Endothelial cell of umbilical vein (primary cell): Measurements from ENCODE around the gene MRAS. TPM values are rescaled to one million over a fixed set of nuclear protein-coding genes. Genes with fewer than 3 reads are reported as not detected.

Source experiments
- BruUV-seq: library from RNA; stranded (reverse); fragments of 400-500 nt; replicated peaks from 2 replicates; lab custom pipeline; 2021; lab: Mats Ljungman, UMichigan
- CTCF ChIA-PET: fragments of 300-600, 350-600 bp; sonication (Branson Sonifier 250); formaldehyde crosslinking; loops from one replicate; lab custom pipeline; 2021; ENCODE audit warnings: antibody characterized with exemption, inconsistent platforms; lab: Charles Lee
- POLR2A ChIA-PET: fragments of 300-600, 350-600 bp; sonication (Branson Sonifier 250); formaldehyde crosslinking; loops from one replicate; lab custom pipeline; 2021; ENCODE audit warnings: antibody characterized with exemption, inconsistent platforms; lab: Charles Lee
- DNase-seq: peaks from one replicate; pipeline ENCODE4 v3.0.0-alpha.2; 2011; ENCODE audit warnings: low read depth, low spot score
- FAIRE-seq: peaks from 2 replicates; lab custom pipeline; 2011; peaks lifted over from hg19 to GRCh38; lab: Jason Lieb, UNC
- H2AFZ ChIP-seq: 2 replicates; pipeline ENCODE4 v1.6.0; 2012; ENCODE audit warnings: low read depth, low read length, control low read depth, inconsistent platforms
- H3K27ac ChIP-seq: 2 replicates; pipeline ENCODE4 v1.5.1; 2011; ENCODE audit warnings: low read depth, mild to moderate bottlenecking, control low read depth, low read length, moderate library complexity; ENCODE audit not compliant: insufficient read depth
- H3K27me3 ChIP-seq, 2 experiments: 2 replicates each; pipeline versions ENCODE4 v1.6.0 to v1.6.1; 2011; ENCODE audit warnings: low read length in 2 of 2, mixed read lengths in 1 of 2; ENCODE audit not compliant: control insufficient read depth in 2 of 2, insufficient read depth in 2 of 2
- H3K36me3 ChIP-seq, 2 experiments: 2 replicates in 1 of 2; 3 replicates in 1 of 2; pipeline ENCODE4 v1.5.1; 2011; ENCODE audit warnings: low read length in 2 of 2, mild to moderate bottlenecking in 1 of 2, moderate library complexity in 1 of 2; ENCODE audit not compliant: control insufficient read depth in 2 of 2, insufficient read depth in 2 of 2; ENCODE audit errors: extremely low read depth in 1 of 2
- H3K4me1 ChIP-seq: 3 replicates; pipeline ENCODE4 v1.5.1; 2011; ENCODE audit warnings: mild to moderate bottlenecking, low read length; ENCODE audit not compliant: control insufficient read depth, insufficient read depth; ENCODE audit errors: extremely low read depth
- H3K4me2 ChIP-seq: 2 replicates; pipeline ENCODE4 v1.6.1; 2011; ENCODE audit warnings: low read length, control low read depth, mixed read lengths; ENCODE audit not compliant: insufficient read depth
- H3K4me3 ChIP-seq, 3 experiments: fragments of 200-600 bp in 1 of 3; sonication (generic), shearing (Covaris generic) in 1 of 3; replicated peaks in 1 of 3; 2 replicates each; pipeline ENCODE4 v1.5.1; 2011 to 2016; ENCODE audit warnings: control low read depth in 3 of 3, low read length in 3 of 3, mild to moderate bottlenecking in 2 of 3, inconsistent platforms in 1 of 3, low read depth in 1 of 3, moderate library complexity in 1 of 3; ENCODE audit not compliant: insufficient read depth in 1 of 3
- H3K79me2 ChIP-seq: 2 replicates; pipeline ENCODE4 v1.6.0; 2012; ENCODE audit warnings: low read length, inconsistent platforms; ENCODE audit not compliant: control insufficient read depth, insufficient read depth
- H3K9ac ChIP-seq: replicated peaks from 2 replicates; pipeline ENCODE3; 2011; ENCODE audit warnings: low read length, control low read depth; ENCODE audit not compliant: insufficient read depth; ENCODE audit errors: extremely low read depth
- H3K9me1 ChIP-seq: replicated peaks from 3 replicates; pipeline ENCODE4 v1.6.0; 2011; ENCODE audit warnings: mild to moderate bottlenecking, low read length; ENCODE audit not compliant: control insufficient read depth, insufficient read depth; ENCODE audit errors: extremely low read depth
- H3K9me3 ChIP-seq: replicated peaks from 2 replicates; pipeline ENCODE4 v1.5.1; 2012; ENCODE audit warnings: low read length, inconsistent platforms; ENCODE audit not compliant: control insufficient read depth, insufficient read depth
- H4K20me1 ChIP-seq: replicated peaks from 2 replicates; pipeline ENCODE3; 2011; ENCODE audit warnings: mild to moderate bottlenecking, low read length; ENCODE audit not compliant: control insufficient read depth, insufficient read depth; ENCODE audit errors: extremely low read depth
- FOS ChIP-seq: IDR thresholded peaks from 2 replicates; pipeline ENCODE4 v1.6.1; 2011; ENCODE audit warnings: mild to moderate bottlenecking, low read length, moderate library complexity, borderline replicate concordance; ENCODE audit not compliant: insufficient read depth
- POLR2A ChIP-seq: IDR thresholded peaks from 2 replicates; pipeline ENCODE4 v1.6.1; 2012; ENCODE audit warnings: low read depth, mild to moderate bottlenecking, control low read depth, low read length
- POLR2AphosphoS5 ChIP-seq: IDR thresholded peaks from 2 replicates; pipeline ENCODE4 v1.6.1; 2012; ENCODE audit warnings: low read depth, mild to moderate bottlenecking, control low read depth, low read length, moderate library complexity; ENCODE audit not compliant: insufficient read depth
- dilution Hi-C: fragments of 300-500 bp; cut with MboI; formaldehyde crosslinking; loops from one replicate; pipeline ENCODE4 v1.15.0; 2019; ENCODE audit warnings: low sequenced_read_pairs; ENCODE audit not compliant: extremely low pct_ligation_motif_present
- intact Hi-C: fragments of 100-400 bp; cut with micrococcal nuclease; formaldehyde crosslinking; loops from one replicate; pipeline ENCODE4 v1.10.0; 2022
- polyA plus RNA-seq, 4 experiments: library from polyadenylated mRNA; depleted of rRNA in 3 of 4; stranded (reverse) in 3 of 4; unstranded in 1 of 4; fragments of >200 nt; gene quantifications; 2 replicates each; pipeline versions ENCODE4 v1.2.1 to v1.2.3, GENCODE V29; 2011 to 2012; ENCODE audit warnings: missing spikeins in 1 of 4
- total RNA-seq: library from RNA; stranded (reverse); gene quantifications from 2 replicates; pipeline ENCODE4 v1.2.3, GENCODE V29; 2021
- TF ChIP-seq, protein P1 (sequence below), 2 donors: IDR thresholded peaks; 1 replicate in 1 of 2; 2 replicates in 1 of 2; pipeline ENCODE4 v1.5.1; 2011; ENCODE audit warnings: low read length in 2 of 2, mild to moderate bottlenecking in 2 of 2, moderate library complexity in 2 of 2, control low read depth in 1 of 2, inconsistent platforms in 1 of 2, low read depth in 1 of 2; ENCODE audit not compliant: insufficient read depth in 1 of 2; ENCODE audit errors: extremely low read depth in 1 of 2

The MRAS gene
- total and polyA plus RNA-seq, 2 donors (not counting 3 experiments of a cell fraction or from before 2014, with no cell fraction given) = 14.6 to 16.5 TPM

DNA sequence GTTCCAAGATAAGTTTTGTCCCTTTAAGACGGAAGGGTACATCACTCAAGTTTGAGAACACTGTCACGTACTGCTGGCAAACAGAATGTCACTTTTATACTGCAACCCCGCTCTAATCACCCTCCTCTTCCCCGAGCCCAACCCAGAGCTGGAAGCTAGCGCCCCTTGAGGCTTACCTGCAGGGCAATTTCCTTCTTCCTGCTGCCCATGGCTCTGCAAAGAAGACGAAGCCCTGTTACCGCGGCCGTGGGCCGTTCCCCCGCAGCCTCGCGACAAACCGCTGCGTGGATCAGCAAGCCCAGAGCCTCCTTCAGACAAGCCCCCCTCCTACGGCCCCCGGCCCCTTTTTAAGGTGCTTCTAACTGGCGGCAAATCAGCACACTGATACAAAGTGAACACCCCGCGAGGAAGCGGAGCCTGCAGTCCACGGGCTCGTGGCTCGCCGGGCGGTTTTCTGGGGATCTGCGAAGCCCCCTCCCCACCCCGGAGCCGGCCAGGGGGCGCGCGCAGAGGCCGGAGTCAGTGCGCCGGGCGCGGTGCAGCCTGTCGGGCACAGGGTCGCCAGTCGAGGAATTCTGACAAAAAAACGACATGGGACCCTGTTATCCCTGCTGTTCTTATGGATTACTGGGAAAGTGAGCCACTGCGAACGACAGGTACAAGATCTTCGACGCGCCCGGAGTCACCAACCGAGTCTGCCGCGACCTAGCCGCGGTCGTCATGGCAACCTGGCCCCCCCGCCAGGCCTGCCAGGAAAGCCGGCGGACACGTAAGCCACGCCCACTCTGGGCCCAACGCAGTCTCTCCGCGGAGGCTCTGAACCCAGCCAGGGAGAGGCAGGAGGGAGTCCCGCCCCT lies 19.0 kb upstream of the MRAS start, which contains the start of gene NME9:
NME9 (minus strand) TSS at position 725 of the 857 bp plus-strand sequence; CDS start at position 209, 516 bp downstream.
- H2AFZ ChIP-seq = peak within 1 kb of the TSS; percentile 90
- no peak within 1 kb of the TSS for H3K27ac ChIP-seq
- peaks cover 20% of the 10 kb centered on the region for H3K4me1 ChIP-seq
- H3K79me2 ChIP-seq = no peaks in the 10 kb centered on the region
- POLR2A ChIA-PET = no interaction called here
- no peaks in the 10 kb centered on the region for H3K36me3 ChIP-seq
- TF ChIP-seq, protein P1, sequence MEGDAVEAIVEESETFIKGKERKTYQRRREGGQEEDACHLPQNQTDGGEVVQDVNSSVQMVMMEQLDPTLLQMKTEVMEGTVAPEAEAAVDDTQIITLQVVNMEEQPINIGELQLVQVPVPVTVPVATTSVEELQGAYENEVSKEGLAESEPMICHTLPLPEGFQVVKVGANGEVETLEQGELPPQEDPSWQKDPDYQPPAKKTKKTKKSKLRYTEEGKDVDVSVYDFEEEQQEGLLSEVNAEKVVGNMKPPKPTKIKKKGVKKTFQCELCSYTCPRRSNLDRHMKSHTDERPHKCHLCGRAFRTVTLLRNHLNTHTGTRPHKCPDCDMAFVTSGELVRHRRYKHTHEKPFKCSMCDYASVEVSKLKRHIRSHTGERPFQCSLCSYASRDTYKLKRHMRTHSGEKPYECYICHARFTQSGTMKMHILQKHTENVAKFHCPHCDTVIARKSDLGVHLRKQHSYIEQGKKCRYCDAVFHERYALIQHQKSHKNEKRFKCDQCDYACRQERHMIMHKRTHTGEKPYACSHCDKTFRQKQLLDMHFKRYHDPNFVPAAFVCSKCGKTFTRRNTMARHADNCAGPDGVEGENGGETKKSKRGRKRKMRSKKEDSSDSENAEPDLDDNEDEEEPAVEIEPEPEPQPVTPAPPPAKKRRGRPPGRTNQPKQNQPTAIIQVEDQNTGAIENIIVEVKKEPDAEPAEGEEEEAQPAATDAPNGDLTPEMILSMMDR (IDR thresholded peaks at IDR 0.05; ENCODE audit: extremely low read depth in 1 of 2, insufficient read depth in 1 of 2, low read depth in 1 of 2, low read length in 2 of 2) = peak; percentile 54 to 69
- no peak for TF ChIP-seq FOS
- no peaks in the 10 kb centered on the region for H4K20me1 ChIP-seq
- dilution Hi-C loops = no loop called here
- peak within 1 kb of the TSS; percentile 75 for H3K4me2 ChIP-seq
- CTCF ChIA-PET = interaction anchor here (0.9 to 1.6 kb wide), 5 partner anchors 15 to 782 kb away, joined by 3 to 5 read pairs (median 4); no protein-coding TSS in a partner anchor
- peaks cover 2 to 3% of the 10 kb centered on the region in 2 experiments for H3K27me3 ChIP-seq
- BruUV-seq = no TSS peak
- intact Hi-C loops = loop anchor here (1.0 kb wide), 1 partner anchor 142 kb away; the partner anchor contains the start of gene ARMC8
- peak; percentile 76 for FAIRE-seq
- H3K9me3 ChIP-seq = no peaks in the 10 kb centered on the region
- peak; percentile 88 for DNase-seq
- no peak within 1 kb of the TSS for H3K9ac ChIP-seq
- H3K9me1 ChIP-seq = no peaks in the 10 kb centered on the region
- H3K4me3 ChIP-seq = peak within 1 kb of the TSS; percentile 32 to 53 (median 52)

DNA sequence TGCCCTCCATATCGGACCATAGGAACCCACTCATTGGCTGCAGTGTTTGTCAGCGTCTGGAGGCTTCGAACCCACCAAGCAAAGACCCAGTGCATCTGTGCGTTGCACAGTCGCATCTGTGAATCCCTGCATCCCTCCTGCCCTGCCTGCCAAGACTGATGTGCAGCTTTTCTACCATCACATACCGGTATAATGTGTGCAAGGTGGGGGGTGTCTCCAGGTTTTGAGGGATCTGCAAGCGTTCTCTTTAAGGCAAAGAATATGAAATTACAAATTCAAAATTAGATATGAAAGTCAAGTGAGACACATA lies 18.4 kb upstream of the MRAS start:
- no peaks in the 10 kb centered on the region for H3K9me1 ChIP-seq
- H3K27me3 ChIP-seq = peaks cover 6% of the 10 kb centered on the region in 2 experiments
- CTCF ChIA-PET = interaction anchor here (1.0 to 1.7 kb wide), 5 partner anchors 17 to 594 kb away, joined by 3 to 10 read pairs (median 4); no protein-coding TSS in a partner anchor
- H3K4me1 ChIP-seq = peaks cover 14% of the 10 kb centered on the region
- H3K27ac ChIP-seq = no peak overlapping the region
- H3K9me3 ChIP-seq = no peaks in the 10 kb centered on the region
- intact Hi-C loops = loop anchor here (1.0 to 10.0 kb wide), 3 partner anchors 87 to 265 kb away; partner anchors contain the start of genes ARMC8 and CEP70
- H3K79me2 ChIP-seq = no peaks in the 10 kb centered on the region
- no peak overlapping the region for H2AFZ ChIP-seq
- BruUV-seq = no TSS peak
- peak overlapping the region; percentile 75 for H3K4me2 ChIP-seq
- dilution Hi-C loops = no loop called here
- H4K20me1 ChIP-seq = no peaks in the 10 kb centered on the region
- FAIRE-seq = no peak
- no peaks in the 10 kb centered on the region for H3K36me3 ChIP-seq
- DNase-seq = no peak
- POLR2A ChIA-PET = no interaction called here
- H3K9ac ChIP-seq = no peak overlapping the region
- H3K4me3 ChIP-seq = peak overlapping the region in 1 of 3 experiments; percentile 53
- TF ChIP-seq POLR2A (no peak), POLR2AphosphoS5 (no peak)
- TF ChIP-seq, protein P1 (IDR thresholded peaks at IDR 0.05; ENCODE audit: extremely low read depth in 1 of 2, insufficient read depth in 1 of 2, low read depth in 1 of 2, low read length in 2 of 2) = no peak
